Measurements from ENCODE around the gene FYN. TPM values are rescaled to one million over a fixed set of nuclear protein-coding genes. Genes with fewer than 3 reads are reported as not detected.
A peak's percentile ranks its signal among the peaks of the same experiment; 100 is the strongest.

FYN gene
- total and polyA plus RNA-seq, 9 of the 15 experiments (the other 6 are each of a cell fraction or from before 2014, with no cell fraction given): 2.9 to 22.1 (median 11.4) TPM

GRCh38 chr6:111804627-111805235 is 68.5 kb downstream of the FYN start (continued):
- no peak for TF ChIP-seq ESRRB (CRISPR knock-in tag; IDR thresholded peaks at IDR 0.05; ENCODE audit: borderline replicate concordance)
- TF ChIP-seq CBX3 (IDR thresholded peaks at IDR 0.05; ENCODE audit: borderline replicate concordance in 1 of 2, low read length in 2 of 2): peak in 1 of 2 experiments; percentile 58; a peak in 1 of 3 replicates
- TF ChIP-seq CREB1 (IDR thresholded peaks at IDR 0.05): peak; percentile 41; the same call in 1 of the 2 replicates
- TF ChIP-seq CREB1 (CRISPR knock-in tag; IDR thresholded peaks at IDR 0.05): peak; percentile 32; the same call in 1 of the 2 replicates
- no peak for TF ChIP-seq MLX (CRISPR knock-in tag; conservative IDR thresholded peaks at IDR 0.05)
- peak; percentile 98 for TF ChIP-seq MAFG (tag; conservative IDR thresholded peaks at IDR 0.05)
- peak; percentile 77 for TF ChIP-seq NBN (IDR thresholded peaks at IDR 0.05; ENCODE audit: low read depth)
- peak; percentile 90 for TF ChIP-seq SMAD4 (CRISPR knock-in tag; conservative IDR thresholded peaks at IDR 0.05)
- 0 out of 2 replicates have a peak, but pooled peaks have one; percentile 39 for TF ChIP-seq ZNF134 (CRISPR knock-in tag; conservative IDR thresholded peaks at IDR 0.05)
- peak; percentile 96 for TF ChIP-seq POLR2AphosphoS5 (IDR thresholded peaks at IDR 0.05; ENCODE audit: control insufficient read depth, insufficient read depth, low read depth, low read length)
- TF ChIP-seq ZKSCAN1 (IDR thresholded peaks at IDR 0.05; ENCODE audit: low read depth, low read length): no peak
- TF ChIP-seq ZNF644 (tag; IDR thresholded peaks at IDR 0.05; ENCODE audit: low read depth): no peak
- TF ChIP-seq NCOR1 (IDR thresholded peaks at IDR 0.05): peak; percentile 95
- no peak for TF ChIP-seq E2F3 (CRISPR knock-in tag; IDR thresholded peaks at IDR 0.05)
- peak; percentile 35; the same call in 1 of the 2 replicates for TF ChIP-seq LCOR (CRISPR knock-in tag; IDR thresholded peaks at IDR 0.05)
- peak; percentile 87 for TF ChIP-seq DMBX1 (CRISPR knock-in tag; IDR thresholded peaks at IDR 0.05; ENCODE audit: borderline replicate concordance)
- TF ChIP-seq TRIM24 (IDR thresholded peaks at IDR 0.05): peak; percentile 79 to 86
- TF ChIP-seq ELF4 (CRISPR knock-in tag; IDR thresholded peaks at IDR 0.05): peak; percentile 92
- TF ChIP-seq KDM1A (IDR thresholded peaks at IDR 0.05): peak; percentile 96 to 97
- no peak for TF ChIP-seq ILK (tag; IDR thresholded peaks at IDR 0.05; ENCODE audit: borderline replicate concordance, low read depth)
- no peak for TF ChIP-seq WHSC1 (IDR thresholded peaks at IDR 0.05; ENCODE audit: low read length)
- TF ChIP-seq ZNF785 (CRISPR knock-in tag; IDR thresholded peaks at IDR 0.05): no peak
- TF ChIP-seq, protein P1, sequence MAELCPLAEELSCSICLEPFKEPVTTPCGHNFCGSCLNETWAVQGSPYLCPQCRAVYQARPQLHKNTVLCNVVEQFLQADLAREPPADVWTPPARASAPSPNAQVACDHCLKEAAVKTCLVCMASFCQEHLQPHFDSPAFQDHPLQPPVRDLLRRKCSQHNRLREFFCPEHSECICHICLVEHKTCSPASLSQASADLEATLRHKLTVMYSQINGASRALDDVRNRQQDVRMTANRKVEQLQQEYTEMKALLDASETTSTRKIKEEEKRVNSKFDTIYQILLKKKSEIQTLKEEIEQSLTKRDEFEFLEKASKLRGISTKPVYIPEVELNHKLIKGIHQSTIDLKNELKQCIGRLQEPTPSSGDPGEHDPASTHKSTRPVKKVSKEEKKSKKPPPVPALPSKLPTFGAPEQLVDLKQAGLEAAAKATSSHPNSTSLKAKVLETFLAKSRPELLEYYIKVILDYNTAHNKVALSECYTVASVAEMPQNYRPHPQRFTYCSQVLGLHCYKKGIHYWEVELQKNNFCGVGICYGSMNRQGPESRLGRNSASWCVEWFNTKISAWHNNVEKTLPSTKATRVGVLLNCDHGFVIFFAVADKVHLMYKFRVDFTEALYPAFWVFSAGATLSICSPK (IDR thresholded peaks at IDR 0.05; ENCODE audit: borderline replicate concordance): no peak
- TF ChIP-seq MTA1 (IDR thresholded peaks at IDR 0.05; ENCODE audit: borderline replicate concordance): 0 out of 2 replicates have a peak, but pooled peaks have one; percentile 50
- TF ChIP-seq BRD9 (IDR thresholded peaks at IDR 0.05; ENCODE audit: low read depth, partially characterized antibody): no peak
- TF ChIP-seq RNF2 (IDR thresholded peaks at IDR 0.05): peak; percentile 31; the same call in 1 of the 2 replicates
- TF ChIP-seq CBFA2T3 (IDR thresholded peaks at IDR 0.05): peak; percentile 98
- TF ChIP-seq MAX (CRISPR knock-in tag; IDR thresholded peaks at IDR 0.05): peak; percentile 79

Measured in K562 (cell line).